GM21786 (cell line): ENCODE measurements around the gene HIC2.
"Not testable (repeated sequence)": the region's sequence is repeated elsewhere in the genome, so short reads cannot be mapped to it uniquely, and the experiment has no call there.

Experiments used
- ATAC-seq: cut with Tn5 transposase; IDR thresholded peaks from one replicate; pipeline ENCODE4 v1.9.1; 2021; ENCODE audit not compliant: unreplicated experiment

The HIC2 gene, protein sequence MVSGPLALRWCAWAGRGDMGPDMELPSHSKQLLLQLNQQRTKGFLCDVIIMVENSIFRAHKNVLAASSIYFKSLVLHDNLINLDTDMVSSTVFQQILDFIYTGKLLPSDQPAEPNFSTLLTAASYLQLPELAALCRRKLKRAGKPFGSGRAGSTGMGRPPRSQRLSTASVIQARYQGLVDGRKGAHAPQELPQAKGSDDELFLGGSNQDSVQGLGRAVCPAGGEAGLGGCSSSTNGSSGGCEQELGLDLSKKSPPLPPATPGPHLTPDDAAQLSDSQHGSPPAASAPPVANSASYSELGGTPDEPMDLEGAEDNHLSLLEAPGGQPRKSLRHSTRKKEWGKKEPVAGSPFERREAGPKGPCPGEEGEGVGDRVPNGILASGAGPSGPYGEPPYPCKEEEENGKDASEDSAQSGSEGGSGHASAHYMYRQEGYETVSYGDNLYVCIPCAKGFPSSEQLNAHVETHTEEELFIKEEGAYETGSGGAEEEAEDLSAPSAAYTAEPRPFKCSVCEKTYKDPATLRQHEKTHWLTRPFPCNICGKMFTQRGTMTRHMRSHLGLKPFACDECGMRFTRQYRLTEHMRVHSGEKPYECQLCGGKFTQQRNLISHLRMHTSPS

GRCh38 chr22:21417227-21417746 is at the start of gene HIC2:
TSS of gene HIC2 (plus strand) at chr22:21417371. CDS start at chr22:21442832, 25,461 bp downstream.
- ATAC-seq, result not testable (repeated sequence)

DNA sequence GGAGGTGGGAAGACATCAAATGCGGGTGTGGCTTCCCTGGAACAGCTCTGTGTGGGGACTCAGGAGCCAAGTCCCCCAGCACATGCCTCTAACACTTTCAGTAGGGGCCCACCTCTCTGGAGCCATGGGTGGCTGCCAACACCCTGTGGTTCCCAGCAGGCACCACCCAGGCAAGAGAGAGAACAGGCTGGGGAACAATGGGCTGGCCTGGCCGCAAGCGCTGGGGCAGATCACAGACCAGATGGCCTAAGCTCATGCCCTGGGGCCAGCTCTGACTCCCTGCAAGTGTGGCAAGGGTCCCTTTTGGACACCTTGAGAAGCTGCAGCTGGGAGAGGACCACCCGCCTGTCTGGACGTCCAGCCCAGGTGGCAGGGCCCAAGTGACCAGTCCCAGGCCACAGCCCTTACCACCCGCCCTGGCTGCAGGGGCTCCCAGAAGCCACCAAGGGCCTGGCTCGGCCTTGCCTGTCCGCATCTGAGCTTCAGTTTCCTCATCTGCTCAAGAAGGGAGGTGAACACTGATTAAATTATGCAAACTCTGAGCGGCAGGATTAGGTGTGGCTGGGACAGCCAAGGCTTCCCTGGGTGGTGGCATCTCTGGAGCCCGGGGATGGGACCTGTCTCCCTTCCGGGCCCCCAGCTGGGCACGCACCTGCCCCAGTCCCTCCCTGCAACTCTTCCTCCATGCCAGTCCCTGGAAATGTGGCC is 48.4 kb upstream of the HIC2 start:
- ATAC-seq, result not testable (repeated sequence)

- not testable (repeated sequence) for ATAC-seq
Observed at GRCh38 chr22:21375880-21376279, 41.3 kb upstream of the HIC2 start.

DNA sequence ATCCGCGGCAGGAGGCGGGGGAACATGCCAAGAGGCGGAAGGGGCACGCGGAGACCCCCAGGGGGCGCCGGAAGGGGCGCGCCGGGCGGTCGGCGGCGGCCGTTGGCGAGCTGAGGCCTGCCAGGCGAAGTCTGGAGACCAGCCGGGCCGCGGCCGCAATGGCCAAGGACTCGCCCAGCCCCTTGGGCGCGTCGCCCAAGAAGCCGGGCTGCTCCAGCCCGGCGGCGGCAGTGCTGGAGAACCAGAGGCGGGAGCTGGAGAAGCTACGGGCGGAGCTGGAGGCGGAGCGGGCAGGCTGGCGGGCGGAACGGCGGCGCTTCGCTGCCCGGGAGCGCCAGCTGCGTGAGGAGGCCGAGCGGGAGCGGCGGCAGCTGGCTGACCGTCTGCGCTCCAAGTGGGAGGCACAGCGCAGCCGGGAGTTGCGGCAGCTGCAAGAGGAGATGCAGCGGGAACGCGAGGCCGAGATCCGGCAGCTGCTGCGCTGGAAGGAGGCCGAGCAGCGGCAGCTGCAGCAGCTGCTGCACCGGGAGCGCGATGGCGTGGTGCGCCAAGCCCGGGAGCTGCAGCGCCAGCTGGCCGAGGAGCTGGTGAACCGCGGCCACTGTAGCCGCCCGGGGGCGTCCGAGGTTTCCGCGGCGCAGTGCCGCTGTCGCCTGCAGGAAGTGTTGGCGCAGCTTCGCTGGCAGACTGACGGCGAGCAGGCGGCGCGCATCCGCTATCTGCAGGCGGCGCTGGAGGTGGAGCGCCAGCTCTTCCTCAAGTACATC is 33.3 kb upstream of the HIC2 start, which contains the start of gene RIMBP3B:
RIMBP3B (plus strand) TSS at position 51 of the 767 bp plus-strand sequence; CDS start at position 159, 108 bp downstream.
- peak; percentile 48 for ATAC-seq

DNA sequence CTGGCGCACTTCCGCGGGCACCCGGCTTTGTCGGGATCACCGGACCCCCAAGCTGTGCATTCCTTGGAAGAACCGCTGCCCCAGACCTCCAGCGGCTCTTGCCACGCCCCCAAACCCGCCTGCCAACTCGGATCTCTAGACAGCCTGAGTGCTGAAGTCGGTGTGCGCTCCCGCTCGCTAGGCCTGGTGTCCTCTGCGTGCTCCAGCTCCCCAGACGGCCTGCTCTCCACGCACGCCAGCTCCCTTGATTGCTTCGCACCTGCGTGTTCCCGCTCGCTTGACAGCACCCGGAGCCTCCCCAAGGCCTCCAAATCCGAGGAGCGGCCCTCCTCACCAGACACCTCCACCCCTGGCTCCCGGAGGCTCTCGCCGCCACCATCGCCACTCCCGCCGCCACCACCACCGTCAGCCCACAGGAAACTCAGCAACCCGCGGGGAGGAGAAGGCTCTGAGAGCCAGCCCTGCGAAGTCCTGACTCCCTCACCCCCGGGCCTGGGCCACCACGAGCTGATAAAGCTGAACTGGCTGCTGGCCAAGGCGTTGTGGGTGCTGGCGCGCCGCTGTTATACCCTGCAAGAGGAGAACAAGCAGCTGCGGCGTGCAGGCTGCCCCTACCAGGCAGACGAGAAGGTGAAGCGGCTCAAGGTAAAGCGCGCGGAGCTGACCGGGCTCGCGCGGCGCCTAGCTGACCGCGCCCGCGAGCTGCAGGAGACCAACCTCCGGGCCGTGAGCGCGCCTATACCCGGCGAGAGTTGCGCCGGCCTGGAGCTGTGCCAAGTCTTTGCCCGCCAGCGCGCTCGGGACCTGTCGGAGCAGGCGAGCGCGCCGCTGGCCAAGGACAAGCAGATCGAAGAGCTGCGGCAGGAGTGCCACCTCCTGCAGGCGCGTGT is 32.5 kb upstream of the HIC2 start:
- peak; percentile 30 for ATAC-seq

DNA sequence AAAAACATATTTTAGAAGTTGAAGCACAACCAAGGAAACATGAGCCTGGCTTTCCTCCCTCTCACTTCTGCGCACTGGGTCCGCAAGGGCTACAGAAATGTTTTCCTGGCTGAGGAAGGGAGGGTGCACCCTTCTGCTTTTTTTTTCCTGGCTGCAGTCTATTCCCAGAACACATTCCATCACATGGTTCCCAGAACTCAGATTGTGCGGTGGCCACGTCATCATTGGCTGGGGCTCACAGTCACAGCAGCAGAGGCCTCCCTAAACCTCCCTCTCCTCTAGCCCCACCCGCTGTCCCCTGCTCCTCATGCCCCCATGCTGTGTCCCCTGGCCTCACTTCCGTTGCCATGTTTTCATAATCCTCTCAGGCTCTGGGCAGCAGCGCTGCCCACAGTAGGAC is 27.7 kb upstream of the HIC2 start:
- ATAC-seq, result not testable (repeated sequence)

GRCh38 chr22:21390013-21390412 is 27.2 kb upstream of the HIC2 start:
- ATAC-seq, result not testable (repeated sequence)

DNA sequence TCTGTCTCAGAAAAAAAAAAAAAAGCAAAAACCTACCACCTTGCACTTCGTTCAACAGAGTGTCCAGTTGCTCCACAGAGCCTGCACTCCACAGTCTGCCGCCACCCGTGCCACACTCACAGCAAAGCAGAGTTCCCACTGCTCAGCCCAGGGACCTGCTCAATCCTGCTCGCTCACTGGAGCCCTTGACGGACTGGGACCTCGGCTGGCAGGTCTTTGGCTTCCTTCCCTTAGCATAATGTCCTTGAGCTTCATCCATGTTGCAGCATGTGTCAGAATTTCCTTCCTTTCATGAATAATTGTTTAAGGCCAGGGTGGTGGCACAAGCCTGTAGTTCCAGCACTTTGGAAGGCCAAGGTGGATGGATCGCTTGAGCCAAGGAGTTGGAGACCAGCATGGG is 22.6 kb upstream of the HIC2 start:
- ATAC-seq, result not testable (repeated sequence)

DNA sequence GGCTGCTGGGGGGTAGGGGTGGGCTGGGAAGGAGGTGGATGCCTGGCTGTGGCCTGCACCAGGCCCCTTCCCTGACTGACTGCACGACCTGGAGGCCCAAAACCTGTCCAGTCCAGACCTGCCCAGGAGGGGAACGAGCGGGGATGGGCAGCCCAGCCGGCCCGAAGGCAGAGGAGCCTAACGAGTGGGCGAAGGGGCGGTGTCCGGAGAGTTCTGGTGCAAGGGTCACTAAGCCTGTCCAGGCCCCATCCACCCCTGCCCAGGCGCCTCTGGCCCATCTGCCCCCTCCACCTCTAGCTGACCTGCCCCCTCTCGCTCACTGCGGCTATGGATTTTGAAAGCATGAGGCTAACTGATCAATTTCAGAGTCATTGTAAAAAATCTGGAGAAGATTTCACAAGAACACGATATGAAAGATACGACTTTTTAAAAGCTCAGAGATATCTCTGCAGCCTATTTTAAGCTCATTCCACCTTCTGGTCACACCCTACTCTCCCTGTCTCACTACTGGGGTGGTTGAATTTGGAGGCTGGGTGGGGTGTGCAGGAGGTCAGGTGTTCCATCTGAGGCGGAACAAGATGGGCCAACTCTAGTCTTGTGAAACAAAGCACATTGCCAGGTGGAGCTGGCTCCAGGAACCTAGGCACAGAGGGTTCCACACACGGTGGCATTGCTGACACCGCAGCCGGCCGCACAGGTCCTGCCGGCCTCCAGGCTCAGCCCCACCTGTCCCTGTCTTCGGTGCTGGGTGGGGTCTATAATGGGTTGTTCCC is 15.8 kb upstream of the HIC2 start:
- ATAC-seq, result not testable (repeated sequence)

DNA sequence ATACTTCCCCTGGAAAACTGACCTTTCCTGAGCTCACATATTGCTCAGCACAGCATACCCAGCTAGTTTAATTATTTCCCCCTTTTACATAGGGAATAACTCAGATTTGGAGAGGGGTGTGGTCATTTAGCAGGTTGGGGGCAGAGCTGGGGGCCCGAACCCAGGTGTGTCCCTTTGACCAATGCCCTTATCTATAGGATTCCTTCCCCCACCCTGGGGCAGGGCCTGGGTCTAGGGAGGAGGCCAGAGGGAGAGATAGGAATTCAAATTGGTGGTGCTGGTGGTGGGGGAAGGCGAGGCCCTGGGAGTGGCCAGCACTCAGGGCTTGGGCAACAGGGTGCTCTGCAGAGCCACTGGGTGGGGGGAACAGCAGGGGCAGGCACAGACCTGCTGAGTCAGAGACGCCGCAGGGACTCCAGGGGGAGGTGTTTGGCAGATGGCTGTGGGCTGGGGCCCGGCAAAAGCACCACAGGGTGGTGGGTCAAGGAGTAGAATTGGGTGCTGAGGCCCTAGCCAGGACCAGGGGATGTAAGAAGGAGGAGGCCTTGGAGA is 14.3 kb upstream of the HIC2 start:
- ATAC-seq, result not testable (repeated sequence)

DNA sequence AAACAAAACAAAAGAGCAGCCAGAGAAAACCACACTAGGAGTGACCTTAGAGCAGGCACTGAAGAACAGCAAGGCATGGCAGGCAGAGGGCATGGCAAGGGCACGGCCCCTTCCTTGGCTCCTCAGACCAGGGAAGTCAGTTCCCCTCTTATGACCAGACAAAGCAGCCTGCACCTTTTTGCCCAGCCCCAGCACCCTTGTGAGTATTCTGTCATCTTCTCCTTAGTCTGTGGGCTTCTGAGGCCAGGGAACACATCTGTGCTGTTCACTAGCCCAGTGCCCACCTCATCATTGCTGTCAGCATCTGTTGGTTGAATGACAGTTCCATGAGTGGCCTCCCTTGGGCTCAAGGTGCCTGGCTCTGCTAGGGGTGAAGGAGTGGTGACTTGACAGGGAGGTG is 10.0 kb upstream of the HIC2 start:
- not testable (repeated sequence) for ATAC-seq

GRCh38 chr22:21407792-21408191 is 9.4 kb upstream of the HIC2 start:
- ATAC-seq, result not testable (repeated sequence)

DNA sequence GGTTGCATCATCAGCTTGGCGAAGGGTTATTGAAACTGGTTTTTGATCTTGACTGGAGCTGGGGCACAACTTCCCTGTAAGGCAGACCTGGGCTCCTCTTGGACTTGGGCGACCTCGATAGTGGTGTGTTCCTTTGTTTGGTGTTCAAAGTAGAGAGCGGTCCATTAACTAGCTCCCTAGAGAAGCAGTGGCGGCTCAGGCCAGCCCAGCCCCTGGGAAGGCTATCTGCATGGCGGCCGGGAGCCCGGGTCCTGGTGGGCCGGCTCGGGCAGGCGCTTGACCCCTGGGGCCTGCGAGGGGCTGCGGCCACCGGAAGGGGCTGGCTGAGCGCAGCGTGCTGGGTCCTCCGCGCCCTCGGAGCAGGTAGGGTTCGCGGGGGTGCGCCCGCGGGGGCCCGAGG is 796 bp upstream of the HIC2 start:
- ATAC-seq, result not testable (repeated sequence)

- ATAC-seq, result not testable (repeated sequence)
Observed at GRCh38 chr22:21417853-21418252, 682 bp downstream of the HIC2 start.

DNA sequence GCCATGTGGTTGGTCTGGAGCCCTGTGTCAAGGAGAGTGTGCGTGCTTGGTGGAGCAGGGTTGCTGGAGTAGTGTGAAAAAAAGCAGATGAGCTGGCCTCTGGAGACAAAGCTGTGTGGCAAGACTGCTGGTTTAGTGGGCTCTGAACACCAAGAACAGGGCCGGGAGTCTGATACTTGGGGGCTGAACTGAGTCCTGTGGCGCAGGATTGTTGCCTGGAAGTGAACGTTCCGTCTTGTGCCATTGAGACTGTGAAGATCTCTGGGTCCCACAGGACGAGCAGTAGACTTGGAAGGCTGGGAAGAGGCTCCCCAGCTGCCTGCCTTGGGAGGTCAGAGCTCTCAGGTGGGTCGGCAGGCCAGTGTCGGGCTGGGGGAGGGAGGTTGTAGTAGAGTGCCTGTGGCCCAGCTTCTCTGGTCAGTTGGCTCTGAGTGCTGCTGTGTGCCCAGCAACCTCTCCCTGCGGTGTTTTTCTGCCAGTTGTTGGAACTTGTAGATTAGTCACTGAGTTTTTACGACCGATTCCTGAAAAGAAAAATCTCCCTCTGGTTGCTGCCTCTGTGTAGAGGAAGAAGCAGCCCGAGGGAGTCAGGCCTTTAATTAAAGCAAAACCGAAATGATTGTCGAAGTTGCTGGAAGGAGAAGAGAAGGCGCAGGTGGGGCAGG is 1.9 kb downstream of the HIC2 start:
- not testable (repeated sequence) for ATAC-seq

GRCh38 chr22:21420180-21420763 is 3.1 kb downstream of the HIC2 start:
- not testable (repeated sequence) for ATAC-seq

DNA sequence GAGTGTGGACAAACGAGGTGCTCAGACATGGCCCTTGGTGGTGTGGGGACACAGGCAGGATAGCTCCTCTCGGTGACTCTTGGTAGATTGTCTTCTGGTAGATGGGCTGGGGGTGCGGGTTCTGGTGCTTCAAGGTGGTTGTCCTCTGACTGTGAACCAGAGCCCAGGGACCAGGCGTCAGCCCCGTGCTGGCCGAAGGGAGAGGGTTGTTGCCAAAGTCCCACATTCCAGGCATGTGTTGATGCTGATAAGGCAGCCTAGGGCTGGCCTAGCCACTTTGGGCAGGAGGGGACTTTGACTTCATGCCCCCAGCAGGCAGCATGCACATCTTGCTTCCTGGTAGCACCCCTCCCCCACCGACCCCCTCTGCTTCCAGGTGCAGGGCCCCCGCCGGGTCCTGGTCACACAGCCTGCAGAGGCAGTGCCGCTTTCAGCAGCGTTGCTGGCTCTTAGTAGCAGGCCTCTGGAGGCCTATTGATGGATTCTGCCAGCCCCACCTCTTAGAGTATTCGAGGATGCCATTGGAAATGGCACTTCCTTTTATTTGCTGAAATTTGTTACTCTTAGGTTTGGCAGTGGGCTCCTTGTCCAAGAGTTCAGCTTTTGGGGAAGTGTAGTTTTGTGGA is 7.0 kb downstream of the HIC2 start:
- ATAC-seq, result not testable (repeated sequence)
